ENCODE results near the gene TPD52L2.
"Not testable (repeated sequence)": the region's sequence is repeated elsewhere in the genome, so short reads cannot be mapped to it uniquely, and the experiment has no call there.

The TPD52L2 gene

GRCh38 chr20:63836458-63837344 lies 28.4 kb upstream of the TPD52L2 start:
- DNase-seq: no peak

- no peak for DNase-seq
These were observed 27.6 kb upstream of the TPD52L2 start for GRCh38 chr20:63837479-63837878.

DNA sequence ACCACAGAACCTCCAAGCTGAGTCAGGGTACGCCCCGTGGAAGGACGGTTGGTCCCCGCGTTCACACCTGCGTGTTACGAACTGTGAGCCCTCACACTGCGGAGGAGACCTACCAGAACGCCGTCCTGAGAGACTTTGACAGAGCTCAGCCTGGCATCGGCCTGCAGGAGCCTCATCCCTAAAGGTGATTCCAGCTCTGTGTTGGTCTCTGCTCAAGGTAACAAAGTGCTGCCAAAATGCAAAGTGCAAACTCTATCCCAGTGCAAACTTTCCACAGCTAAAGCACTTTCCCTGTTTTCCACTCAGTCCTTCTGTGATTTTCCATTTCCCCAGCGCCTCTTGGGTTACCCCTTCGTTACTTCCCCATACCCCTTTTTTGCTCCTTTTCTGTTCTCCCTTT lies 25.4 kb upstream of the TPD52L2 start:
- no peak for DNase-seq

DNA sequence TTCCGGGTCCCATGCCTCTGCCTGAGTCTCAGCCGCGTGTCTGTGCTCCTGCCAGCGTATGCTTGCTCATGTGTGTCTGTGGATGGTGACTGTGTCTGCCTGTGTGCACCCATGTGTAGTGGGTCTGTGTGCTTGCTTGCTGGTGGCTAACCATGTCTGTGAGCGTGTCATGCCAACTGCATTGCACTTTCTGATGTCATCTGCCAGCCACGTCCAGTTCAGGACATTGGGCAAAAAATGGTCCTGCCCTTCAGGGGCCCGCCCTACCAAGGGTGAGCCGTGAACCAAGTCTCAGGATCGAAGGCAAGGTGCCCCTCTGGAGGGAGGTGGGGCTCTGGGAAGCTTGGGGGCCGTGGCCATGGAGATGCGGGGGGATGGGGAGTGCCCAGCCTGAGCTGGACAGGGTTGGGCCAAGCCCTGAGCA lies 24.7 kb upstream of the TPD52L2 start:
- DNase-seq: no peak

DNA sequence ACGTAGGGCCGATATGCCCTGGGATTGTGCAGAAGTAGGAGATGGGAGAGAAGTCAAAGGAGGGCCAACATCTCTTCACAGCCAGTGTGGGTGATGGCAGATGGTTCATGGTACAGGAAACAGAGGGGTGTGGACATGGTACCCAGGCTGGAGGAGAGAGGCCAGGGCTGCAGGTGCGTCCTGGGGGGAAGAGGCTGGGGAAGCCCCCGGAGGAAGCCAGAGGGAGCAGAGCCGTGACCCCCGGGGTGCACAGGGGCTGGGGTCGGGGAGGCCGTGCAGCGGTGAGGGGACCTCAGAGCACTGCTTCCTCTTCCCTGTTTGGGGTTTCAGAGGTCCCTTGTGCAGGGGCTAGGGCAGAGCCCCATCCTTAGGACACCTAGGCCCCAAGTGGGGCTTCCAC lies 22.8 kb upstream of the TPD52L2 start:
- DNase-seq: no peak

DNA sequence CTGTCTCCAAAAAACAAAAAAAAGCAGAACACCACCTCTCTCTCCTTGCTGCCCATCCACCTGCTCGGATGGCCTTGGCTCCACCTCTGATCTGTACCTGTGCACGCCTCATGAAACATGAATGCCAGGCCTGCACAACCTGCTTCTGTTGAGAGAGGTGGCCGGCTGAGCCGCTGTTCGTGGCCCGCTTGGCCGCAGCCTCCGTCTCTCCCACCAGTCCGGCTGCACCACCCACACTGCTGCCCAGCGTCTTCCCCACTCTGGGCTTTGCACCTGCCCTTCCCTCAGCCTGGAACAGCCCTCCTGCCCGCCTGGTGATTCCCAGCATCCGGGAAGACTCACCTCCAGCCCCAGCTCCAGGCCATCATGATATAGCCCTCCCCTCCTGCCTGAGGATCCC lies 21.8 kb upstream of the TPD52L2 start:
- no peak for DNase-seq

- no peak for DNase-seq
These were observed 21.3 kb upstream of the TPD52L2 start for GRCh38 chr20:63843778-63844177.

DNA sequence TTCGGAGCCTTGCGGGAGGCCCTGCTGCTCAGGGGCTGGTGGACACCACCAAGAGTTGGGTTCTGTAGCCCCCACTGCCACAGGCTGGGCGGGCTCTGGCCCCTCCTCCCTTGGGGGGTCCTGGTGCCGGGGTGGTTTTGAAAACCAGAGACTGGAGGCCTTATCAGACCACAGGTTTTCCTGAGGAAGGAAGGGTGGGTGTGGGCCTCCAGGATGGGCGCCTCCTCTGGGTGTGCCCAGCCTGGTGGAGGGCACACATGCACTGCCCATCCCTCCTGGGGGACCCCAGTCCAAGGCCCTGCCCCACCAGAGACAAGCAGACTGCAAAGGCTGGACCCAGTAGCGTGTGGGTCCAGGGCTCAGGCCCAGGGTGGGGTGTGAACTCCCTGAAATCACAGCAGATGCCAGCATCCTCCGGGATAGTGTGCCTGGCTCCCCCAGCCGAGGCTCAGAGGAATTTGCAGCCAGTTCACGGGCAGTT lies 20.5 kb upstream of the TPD52L2 start:
- no peak for DNase-seq

GRCh38 chr20:63846128-63846771 lies 18.8 kb upstream of the TPD52L2 start:
- DNase-seq: no peak

DNA sequence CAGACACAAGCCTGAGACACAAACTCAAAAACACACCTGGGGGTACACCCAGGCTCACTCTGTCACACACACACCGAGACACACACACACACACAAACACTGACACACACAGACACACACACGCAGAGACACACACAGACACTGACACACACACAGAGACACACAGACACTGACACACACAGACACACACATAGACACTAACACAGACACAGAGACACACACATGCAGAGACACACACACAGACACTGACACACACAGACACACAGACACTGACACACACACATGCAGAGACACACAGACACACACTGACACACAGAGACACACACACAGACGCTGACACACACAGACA lies 18.2 kb upstream of the TPD52L2 start:
- no peak for DNase-seq

GRCh38 chr20:63847237-63848002 lies 17.6 kb upstream of the TPD52L2 start:
- DNase-seq: no peak

- no peak for DNase-seq
These were observed 16.8 kb upstream of the TPD52L2 start for GRCh38 chr20:63848003-63848911.

DNA sequence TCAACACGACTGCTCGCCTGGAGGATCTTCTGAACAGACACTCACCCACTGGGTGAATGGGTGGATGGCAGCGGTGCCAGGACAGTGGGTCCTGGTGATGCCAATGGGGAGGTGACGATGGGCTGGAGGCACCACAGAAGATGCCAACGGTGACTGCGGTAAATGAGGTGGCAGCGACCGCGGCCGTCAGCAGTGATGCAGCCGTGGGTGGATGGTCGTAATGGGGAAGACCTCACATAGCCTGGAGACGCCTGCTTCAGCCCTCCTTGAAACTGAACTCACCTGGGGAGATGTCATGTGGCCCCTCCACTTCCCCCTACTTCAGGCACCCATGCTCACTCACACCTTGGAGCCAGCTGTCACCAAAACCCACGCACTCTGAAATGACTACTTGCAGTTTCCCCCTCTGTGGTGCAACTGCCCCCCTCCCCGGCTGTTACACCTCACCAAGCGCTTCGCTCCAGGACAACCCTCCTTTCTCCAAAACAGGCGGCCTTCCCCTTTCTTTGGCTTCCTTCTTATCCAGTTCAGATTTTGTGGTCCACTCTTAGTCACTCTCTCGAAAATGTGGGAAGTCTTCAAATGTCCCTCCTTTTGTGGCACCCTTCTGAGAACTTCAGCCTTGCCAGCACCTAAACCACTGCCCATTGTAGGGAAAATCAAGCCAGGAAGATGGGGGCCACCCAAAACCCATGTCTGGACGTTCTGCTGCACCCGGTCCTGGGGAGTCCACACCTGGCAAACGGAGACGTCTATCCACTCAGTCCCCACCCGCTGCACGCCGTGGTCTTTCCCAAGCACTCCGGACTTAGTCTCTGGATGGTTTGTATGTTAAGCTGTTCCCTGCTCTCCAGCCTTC lies 14.2 kb upstream of the TPD52L2 start:
- DNase-seq: no peak

- not testable (repeated sequence) for DNase-seq
These were observed 13.5 kb upstream of the TPD52L2 start for GRCh38 chr20:63851548-63851943.

DNA sequence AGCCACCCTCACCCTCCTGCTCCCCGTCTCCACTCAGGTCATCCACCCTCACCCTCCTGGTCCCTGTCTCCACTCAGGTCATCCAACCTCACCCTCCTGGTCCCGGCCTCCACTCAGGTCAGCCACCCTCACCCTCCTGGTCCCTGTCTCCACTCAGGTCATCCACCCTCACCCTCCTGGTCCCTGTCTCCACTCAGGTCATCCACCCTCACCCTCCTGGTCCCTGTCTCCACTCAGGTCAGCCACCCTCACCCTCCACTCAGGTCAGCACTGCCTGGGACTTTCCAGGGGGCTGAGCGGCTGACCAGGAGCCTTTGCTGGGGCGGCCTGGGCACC lies 11.4 kb upstream of the TPD52L2 start:
- not testable (repeated sequence) for DNase-seq

DNA sequence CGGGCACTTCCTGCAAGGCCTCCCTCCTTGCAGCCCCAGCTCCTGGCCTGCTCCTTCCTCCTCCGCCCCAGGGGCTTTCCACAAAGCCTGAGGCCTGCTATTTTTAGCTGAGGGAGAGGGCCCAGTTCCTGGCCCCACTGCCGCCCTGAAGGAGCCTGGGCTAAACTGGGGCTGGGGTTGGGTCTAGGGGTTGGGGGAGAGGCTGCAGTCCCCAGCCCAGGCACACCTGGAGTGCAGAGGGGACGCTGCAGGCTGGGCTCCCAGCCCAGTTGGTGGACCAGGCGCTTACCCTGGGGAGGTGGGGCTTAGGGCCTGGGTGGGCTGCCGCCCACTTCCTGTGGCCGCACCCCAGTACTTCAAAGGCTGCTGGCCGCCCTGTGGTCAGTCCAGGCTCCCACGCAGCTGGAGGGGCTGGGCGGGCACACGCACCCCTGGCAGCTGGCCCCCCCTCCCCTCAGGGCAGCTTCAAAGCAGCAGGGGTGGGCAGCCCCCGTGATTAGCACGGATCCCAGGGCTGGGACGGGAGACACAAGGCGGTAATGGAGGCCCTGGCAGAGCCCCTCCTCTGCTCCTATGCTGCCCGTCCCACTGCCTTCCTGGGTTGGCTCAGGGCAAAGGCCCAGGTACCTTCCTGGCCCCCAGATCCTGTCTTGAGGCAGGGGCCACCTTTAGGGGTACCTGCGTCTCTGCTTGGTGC lies 10.9 kb upstream of the TPD52L2 start:
- DNase-seq: no peak

- DNase-seq: no peak
These were observed 10.2 kb upstream of the TPD52L2 start for GRCh38 chr20:63854766-63855362.

GRCh38 chr20:63855363-63856097 lies 9.5 kb upstream of the TPD52L2 start:
- DNase-seq: no peak

DNA sequence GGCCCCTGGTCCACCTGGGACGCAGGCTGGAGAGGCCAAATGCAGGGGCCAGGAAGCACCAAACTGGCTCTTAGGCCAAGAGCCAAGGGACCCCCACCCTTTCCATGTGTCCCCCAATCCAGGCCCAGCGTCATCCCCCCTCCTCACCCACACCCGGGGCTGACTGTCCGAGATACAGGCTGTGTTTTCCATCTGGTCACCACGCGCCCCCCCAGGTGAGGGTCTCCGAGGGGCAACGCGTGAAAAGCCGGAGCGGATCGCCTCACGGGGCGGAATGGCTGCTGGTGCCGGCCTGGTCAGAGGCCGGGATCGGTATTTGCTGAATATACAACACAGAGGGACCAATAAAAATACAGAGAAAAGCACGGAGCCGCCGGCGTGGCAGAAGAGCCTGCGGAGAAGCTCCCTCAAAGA lies 9.0 kb upstream of the TPD52L2 start:
- no peak for DNase-seq

Measured in fibroblast of skin of right quadriceps (primary cell).